ENCODE data around the gene EEF1A2.

DNA sequence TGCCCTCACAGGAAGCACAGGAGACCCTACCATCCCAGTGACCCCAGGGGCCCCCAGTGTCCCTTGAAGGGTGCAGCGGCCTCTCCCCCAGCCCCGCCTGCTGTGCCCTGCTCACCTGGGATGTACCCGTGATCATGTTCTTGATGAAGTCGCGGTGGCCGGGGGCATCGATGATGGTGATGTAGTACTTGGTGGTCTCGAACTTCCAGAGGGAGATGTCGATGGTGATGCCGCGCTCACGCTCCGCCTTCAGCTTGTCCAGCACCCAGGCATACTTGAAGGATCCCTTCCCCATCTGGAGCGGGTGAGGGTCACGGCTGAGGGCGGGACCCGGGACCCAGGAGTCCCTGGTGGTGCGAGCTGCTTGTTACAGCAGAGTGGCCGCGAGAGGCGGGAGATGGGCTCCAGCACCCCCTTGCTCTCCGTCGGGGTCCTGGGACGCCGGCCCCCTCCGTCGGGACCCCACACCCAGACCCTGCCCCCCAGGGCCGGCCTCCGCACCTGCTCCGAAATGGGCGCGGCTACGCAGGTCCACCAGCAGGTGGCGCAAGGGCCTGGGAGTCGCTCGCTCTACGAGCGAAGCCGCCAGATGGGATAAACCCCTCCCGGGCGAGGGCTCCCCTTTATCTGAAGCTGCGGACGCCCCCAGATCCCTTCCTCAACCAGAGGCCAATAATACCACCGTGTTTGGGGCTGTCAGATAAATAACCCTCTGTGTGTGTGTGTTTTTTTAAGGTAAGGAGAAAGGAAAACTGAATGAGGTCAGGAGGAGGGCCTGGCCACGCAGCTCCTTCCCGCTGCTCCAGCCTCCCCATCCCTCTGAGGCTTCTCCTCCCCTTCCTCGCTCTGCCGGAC, 2.9 kb downstream of the EEF1A2 start:
- TF ChIP-seq POLR2AphosphoS5 (IDR thresholded peaks at IDR 0.05; ENCODE audit: low read depth, low read length), result no peak
- no peak for TF ChIP-seq TAF1 (IDR thresholded peaks at IDR 0.05; ENCODE audit: borderline replicate concordance, insufficient read depth, low read length)
